Endothelial cell of umbilical vein (primary cell): ENCODE measurements around the gene SRGAP3.

Experiments
- EZH2 ChIP-seq: IDR thresholded peaks from 2 replicates; pipeline ENCODE4 v1.6.1; 2012; ENCODE audit warnings: borderline replicate concordance, low read depth, mild to moderate bottlenecking, moderate library complexity, low read length, inconsistent platforms; ENCODE audit not compliant: severe bottlenecking
- FOS ChIP-seq: IDR thresholded peaks from 2 replicates; pipeline ENCODE4 v1.6.1; 2011; ENCODE audit warnings: mild to moderate bottlenecking, low read length, moderate library complexity, borderline replicate concordance; ENCODE audit not compliant: insufficient read depth
- MYC ChIP-seq: IDR thresholded peaks from one replicate; pipeline ENCODE4 v1.6.1; 2011; ENCODE audit warnings: mild to moderate bottlenecking, low read depth, low read length
- POLR2A ChIP-seq: IDR thresholded peaks from 2 replicates; pipeline ENCODE4 v1.6.1; 2012; ENCODE audit warnings: low read depth, mild to moderate bottlenecking, control low read depth, low read length
- TF ChIP-seq, protein P1 (sequence below), 2 donors: IDR thresholded peaks; 1 replicate in 1 of 2; 2 replicates in 1 of 2; pipeline ENCODE4 v1.5.1; 2011; ENCODE audit warnings: low read length in 2 of 2, mild to moderate bottlenecking in 2 of 2, moderate library complexity in 2 of 2, control low read depth in 1 of 2, inconsistent platforms in 1 of 2, low read depth in 1 of 2; ENCODE audit not compliant: insufficient read depth in 1 of 2; ENCODE audit errors: extremely low read depth in 1 of 2
- TF ChIP-seq, protein P2 (sequence below): IDR thresholded peaks from 2 replicates; pipeline ENCODE4 v1.6.1; 2011; ENCODE audit not compliant: insufficient read depth, insufficient read length

- TF ChIP-seq, protein P1, sequence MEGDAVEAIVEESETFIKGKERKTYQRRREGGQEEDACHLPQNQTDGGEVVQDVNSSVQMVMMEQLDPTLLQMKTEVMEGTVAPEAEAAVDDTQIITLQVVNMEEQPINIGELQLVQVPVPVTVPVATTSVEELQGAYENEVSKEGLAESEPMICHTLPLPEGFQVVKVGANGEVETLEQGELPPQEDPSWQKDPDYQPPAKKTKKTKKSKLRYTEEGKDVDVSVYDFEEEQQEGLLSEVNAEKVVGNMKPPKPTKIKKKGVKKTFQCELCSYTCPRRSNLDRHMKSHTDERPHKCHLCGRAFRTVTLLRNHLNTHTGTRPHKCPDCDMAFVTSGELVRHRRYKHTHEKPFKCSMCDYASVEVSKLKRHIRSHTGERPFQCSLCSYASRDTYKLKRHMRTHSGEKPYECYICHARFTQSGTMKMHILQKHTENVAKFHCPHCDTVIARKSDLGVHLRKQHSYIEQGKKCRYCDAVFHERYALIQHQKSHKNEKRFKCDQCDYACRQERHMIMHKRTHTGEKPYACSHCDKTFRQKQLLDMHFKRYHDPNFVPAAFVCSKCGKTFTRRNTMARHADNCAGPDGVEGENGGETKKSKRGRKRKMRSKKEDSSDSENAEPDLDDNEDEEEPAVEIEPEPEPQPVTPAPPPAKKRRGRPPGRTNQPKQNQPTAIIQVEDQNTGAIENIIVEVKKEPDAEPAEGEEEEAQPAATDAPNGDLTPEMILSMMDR (IDR thresholded peaks at IDR 0.05; ENCODE audit: extremely low read depth in 1 of 2, insufficient read depth in 1 of 2, low read depth in 1 of 2, low read length in 2 of 2): no peak
- no peak for TF ChIP-seq EZH2
- TF ChIP-seq MYC: no peak
- no peak for TF ChIP-seq POLR2A
- TF ChIP-seq, protein P2, sequence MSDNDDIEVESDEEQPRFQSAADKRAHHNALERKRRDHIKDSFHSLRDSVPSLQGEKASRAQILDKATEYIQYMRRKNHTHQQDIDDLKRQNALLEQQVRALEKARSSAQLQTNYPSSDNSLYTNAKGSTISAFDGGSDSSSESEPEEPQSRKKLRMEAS: no peak
- no peak for TF ChIP-seq FOS
Measured at GRCh38 chr3:9028134-9028533, 221.3 kb downstream of the SRGAP3 start.
